ENCODE measurements around the gene IGSF21.
"Not testable (repeated sequence)": the region's sequence is repeated elsewhere in the genome, so short reads cannot be mapped to it uniquely, and the experiment has no call there.

Gene IGSF21

DNA sequence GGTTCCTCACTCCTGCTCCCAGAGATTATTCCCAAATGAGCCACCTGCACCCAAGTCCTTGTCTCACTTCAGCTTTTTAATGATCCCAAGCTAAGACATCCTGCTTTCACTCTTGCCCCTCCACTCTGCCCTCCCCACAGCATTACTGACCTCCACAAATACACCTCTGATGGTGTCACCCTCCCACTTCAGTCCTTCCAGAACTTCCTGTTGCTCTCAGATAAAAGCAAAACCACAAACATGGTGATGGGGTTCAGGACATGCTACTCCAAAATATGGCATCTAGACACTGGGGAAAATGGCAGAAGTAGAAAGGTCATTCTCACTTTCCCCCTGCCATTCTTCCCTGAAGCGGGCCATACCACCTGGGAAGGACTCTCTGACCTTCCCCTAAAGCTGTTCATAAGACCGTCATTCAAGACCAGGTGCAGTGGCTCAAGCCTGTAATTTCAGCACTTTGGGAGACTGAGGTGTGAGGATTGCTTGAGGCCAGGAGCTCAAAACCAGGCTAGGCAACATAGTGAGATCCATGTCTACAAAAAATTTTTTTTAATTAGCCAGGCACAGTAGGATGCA, 307.4 kb downstream of the IGSF21 start:
- no peak overlapping the region for H3K4me3 ChIP-seq (ENCODE audit: low read depth, low read length)

DNA sequence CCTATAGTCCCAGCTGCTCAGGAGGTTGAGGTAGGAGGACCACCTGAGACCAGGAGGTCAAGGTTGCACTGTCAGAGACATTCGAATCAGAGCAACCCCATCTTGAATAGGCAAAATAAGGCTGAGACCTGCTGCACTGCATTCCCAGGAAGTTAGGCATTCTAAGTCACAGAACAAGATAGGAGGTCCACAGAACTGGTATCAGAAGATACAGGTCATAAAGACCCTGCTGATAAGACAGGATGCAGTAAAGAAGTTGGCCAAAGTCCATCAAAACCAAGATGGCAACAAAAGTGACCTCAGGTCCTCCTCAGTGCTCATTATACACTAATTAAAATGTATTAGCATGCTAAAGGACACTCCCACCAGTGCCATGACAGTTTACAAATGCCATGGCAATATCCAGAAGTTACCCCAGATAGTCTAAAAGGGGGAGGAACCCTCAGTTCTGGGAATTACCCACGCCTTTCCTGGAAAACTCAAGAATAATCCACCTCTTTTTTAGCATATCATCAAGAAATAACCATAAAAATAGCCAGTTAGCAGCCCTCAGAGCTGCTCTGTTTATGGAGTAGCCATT, 307.9 kb downstream of the IGSF21 start:
- no peak overlapping the region for H3K4me3 ChIP-seq (ENCODE audit: low read depth, low read length)

DNA sequence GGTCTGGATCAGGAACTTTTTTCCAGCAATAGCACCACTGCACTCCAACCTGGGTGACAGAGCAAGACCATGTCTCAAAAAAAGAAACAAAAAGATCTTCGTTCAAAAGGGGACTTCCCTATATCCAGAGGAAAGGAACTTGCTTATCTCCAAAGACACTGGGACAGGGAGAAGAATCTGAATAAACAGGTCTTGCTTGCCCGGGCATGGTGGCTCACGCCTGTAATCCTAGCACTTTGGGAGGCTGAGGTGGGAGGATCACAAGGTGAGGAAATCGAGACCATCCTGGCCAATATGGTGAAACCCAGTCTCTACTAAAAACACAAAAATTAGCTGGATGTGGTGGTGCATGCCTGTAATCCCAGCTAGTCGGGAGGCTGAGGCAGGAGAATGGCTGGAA, 308.5 kb downstream of the IGSF21 start:
- H3K4me3 ChIP-seq (ENCODE audit: low read depth, low read length), result not testable (repeated sequence)

GRCh38 chr1:18417316-18418269, 310.0 kb downstream of the IGSF21 start:
- H3K4me3 ChIP-seq (ENCODE audit: low read depth, low read length), result no peak overlapping the region

DNA sequence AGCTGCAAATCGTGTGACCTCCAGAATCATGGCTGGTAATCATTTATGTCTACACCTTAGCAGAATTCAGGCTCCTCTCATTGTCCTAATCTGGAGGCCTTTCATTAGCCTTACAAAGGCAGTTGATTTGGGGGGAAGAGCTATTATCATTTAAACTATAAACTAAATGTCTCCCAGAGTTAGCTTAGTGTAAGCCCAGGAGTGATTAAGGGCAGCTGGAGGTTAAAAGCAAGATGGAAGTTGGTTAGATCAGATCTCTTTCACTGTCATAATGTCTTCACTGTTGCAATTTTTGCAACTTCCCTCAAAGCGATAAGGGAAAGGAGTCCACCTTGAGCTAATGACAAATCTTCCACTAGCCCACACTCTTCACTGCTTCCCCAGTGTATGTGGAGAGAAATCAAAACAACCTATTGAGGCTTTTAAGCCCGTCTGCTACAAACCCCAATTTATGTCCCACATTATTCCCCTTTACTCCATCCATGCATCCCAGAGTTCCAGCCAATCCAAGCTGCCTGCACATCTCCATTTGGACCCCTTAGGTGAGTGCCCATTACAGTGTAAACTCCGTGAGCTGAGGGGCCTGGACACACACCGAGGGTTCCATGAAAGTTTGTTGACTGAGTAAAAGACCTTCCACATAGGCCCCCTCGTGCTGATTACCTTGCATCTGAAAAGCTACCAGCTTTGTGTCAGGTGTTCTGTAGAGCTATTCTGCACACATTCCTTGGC, 311.7 kb downstream of the IGSF21 start:
- no peak overlapping the region for H3K4me3 ChIP-seq (ENCODE audit: low read depth, low read length)

GRCh38 chr1:18419845-18420184, 312.2 kb downstream of the IGSF21 start:
- no peak overlapping the region for H3K4me3 ChIP-seq (ENCODE audit: low read depth, low read length)

DNA sequence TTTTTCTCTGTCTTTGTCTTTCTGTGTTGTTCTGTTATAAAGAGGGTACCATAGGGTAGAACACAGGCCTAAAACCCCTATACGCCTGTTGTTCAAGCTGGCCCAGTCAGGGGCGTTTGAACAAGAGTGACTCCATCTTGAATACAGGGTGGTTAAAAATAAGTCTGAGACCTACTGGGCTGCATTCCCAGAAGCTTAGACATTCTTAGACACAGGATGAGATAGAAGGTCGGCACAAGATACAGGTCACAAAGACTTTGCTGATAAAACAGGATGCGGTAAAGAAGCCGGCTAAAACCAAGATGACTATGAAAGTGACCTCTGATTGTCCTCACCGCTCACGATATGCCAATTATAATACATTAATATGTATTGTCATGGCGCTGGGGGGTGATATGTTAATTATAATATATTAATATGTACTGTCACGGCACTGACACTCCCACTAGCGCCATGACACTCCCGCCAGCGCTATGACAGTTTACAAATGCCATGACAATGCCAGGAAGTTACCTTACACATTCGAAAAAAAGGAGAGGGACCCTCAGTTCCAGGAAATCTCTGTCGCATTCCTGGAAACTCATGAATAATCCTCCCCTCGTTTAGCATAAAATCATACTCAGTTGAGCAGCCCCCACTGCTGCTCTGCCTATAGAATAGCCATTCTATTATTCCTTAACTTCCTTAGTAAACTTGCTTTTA, 314.6 kb downstream of the IGSF21 start:
- H3K4me3 ChIP-seq (ENCODE audit: low read depth, low read length), result no peak overlapping the region

- H3K4me3 ChIP-seq (ENCODE audit: low read depth, low read length), result no peak overlapping the region
These were observed 315.4 kb downstream of the IGSF21 start for GRCh38 chr1:18422954-18423353.

DNA sequence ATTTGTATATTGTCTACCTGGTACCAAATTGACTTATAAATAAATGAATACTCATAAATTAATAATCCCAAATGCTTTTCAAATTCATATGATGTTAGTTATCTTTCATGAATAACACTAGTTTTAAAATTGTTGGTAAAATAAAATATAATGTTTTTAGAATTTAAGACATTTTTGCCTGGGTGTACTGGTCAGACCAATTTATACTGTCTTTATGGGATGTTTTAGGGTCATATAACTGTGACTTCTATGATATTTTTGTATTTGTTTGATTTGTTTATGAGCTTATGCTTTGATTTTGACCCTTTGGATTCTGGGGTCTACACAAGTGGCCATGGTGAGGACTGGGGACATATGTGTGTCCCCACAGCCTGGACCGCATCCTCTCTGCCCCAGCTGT, 319.0 kb downstream of the IGSF21 start:
- no peak overlapping the region for H3K4me3 ChIP-seq (ENCODE audit: low read depth, low read length)

Measured in iPS-11a (cell line).